BE2C (cell line): ENCODE results near the gene ETFB.

ENCODE experiments used
- DNase-seq: peaks from one replicate; pipeline ENCODE4 v3.0.0-alpha.2; 2020
- H3K27me3 ChIP-seq: fragments of 250-450 bp; sonication (Bioruptor Pico); 2 replicates; pipeline ENCODE4 v1.5.1; 2020; ENCODE audit warnings: mild to moderate bottlenecking
- H3K36me3 ChIP-seq: fragments of 250-450 bp; sonication (Bioruptor Pico); 2 replicates; pipeline ENCODE4 v1.5.1; 2020; ENCODE audit warnings: mild to moderate bottlenecking
- H3K4me1 ChIP-seq: fragments of 250-450 bp; sonication (Bioruptor Pico); 2 replicates; pipeline ENCODE4 v1.5.1; 2020
- H3K4me3 ChIP-seq: 2 replicates; pipeline ENCODE4 v1.5.1; 2011; ENCODE audit warnings: low read depth, low read length
- H3K9me3 ChIP-seq: fragments of 250-450 bp; sonication (Bioruptor Pico); 2 replicates; pipeline ENCODE4 v1.5.1; 2020
- CTCF ChIP-seq: IDR thresholded peaks from 2 replicates; pipeline ENCODE4 v1.5.1; 2012; ENCODE audit warnings: mild to moderate bottlenecking, low read depth, low read length

The ETFB gene

GRCh38 chr19:51317376-51317775 lies 48.8 kb downstream of the ETFB start:
- no peak overlapping the region for H3K4me3 ChIP-seq

GRCh38 chr19:51316688-51317087 lies 49.5 kb downstream of the ETFB start:
- no peaks in the 10 kb centered on the region for H3K9me3 ChIP-seq
- DNase-seq: no peak
- no peak for TF ChIP-seq CTCF
- no peaks in the 10 kb centered on the region for H3K27me3 ChIP-seq
- no peaks in the 10 kb centered on the region for H3K36me3 ChIP-seq
- no peak overlapping the region for H3K4me3 ChIP-seq
- 0 out of 2 replicates have a peak, but pooled peaks cover 3% of the 10 kb centered on the region for H3K4me1 ChIP-seq

More at GRCh38 chr19:51317376-51317775, 48.8 kb downstream of the ETFB start:
- Histone ChIP-seq H3K36me3 (no peaks in the 10 kb centered on the region), H3K9me3 (no peaks in the 10 kb centered on the region), H3K4me1 (0 out of 2 replicates have a peak, but pooled peaks cover 3% of the 10 kb centered on the region), H3K27me3 (no peaks in the 10 kb centered on the region)
- DNase-seq: no peak
- no peak for TF ChIP-seq CTCF

- no peak within 1 kb of the TSS for H3K4me3 ChIP-seq
- H3K27me3 ChIP-seq: peaks cover 10% of the 10 kb centered on the region; the same call in 1 of the 2 replicates
- no peak for TF ChIP-seq CTCF
- no peaks in the 10 kb centered on the region for H3K4me1 ChIP-seq
- H3K9me3 ChIP-seq: no peaks in the 10 kb centered on the region
- peak; percentile 40 for DNase-seq
- no peaks in the 10 kb centered on the region; the same call in 1 of the 2 replicates for H3K36me3 ChIP-seq
Measured at GRCh38 chr19:51311351-51312257, 54.6 kb downstream of the ETFB start, which contains the start of gene IGLON5. Gene IGLON5, plus strand, starts transcription at chr19:51311644. Its CDS starts 204 bp downstream, at chr19:51311848.

GRCh38 chr19:51305479-51305878 lies 60.7 kb downstream of the ETFB start:
- no peaks in the 10 kb centered on the region; the same call in 1 of the 2 replicates for H3K36me3 ChIP-seq
- H3K9me3 ChIP-seq: no peaks in the 10 kb centered on the region
- H3K27me3 ChIP-seq: peaks cover 10% of the 10 kb centered on the region; the same call in 1 of the 2 replicates
- no peak for DNase-seq
- H3K4me3 ChIP-seq: no peak overlapping the region
- no peaks in the 10 kb centered on the region for H3K4me1 ChIP-seq
- no peak for TF ChIP-seq CTCF

GRCh38 chr19:51301266-51301665 lies 64.9 kb downstream of the ETFB start:
- no peaks in the 10 kb centered on the region for H3K36me3 ChIP-seq
- no peaks in the 10 kb centered on the region for H3K4me1 ChIP-seq
- no peak for DNase-seq
- 0 out of 2 replicates have a peak, but pooled peaks cover 5% of the 10 kb centered on the region for H3K27me3 ChIP-seq
- no peaks in the 10 kb centered on the region for H3K9me3 ChIP-seq
- no peak for TF ChIP-seq CTCF
- H3K4me3 ChIP-seq: no peak overlapping the region

GRCh38 chr19:51297406-51297805 lies 68.8 kb downstream of the ETFB start:
- Histone ChIP-seq H3K4me1 (no peaks in the 10 kb centered on the region), H3K27me3 (0 out of 2 replicates have a peak, but pooled peaks cover 5% of the 10 kb centered on the region), H3K36me3 (no peaks in the 10 kb centered on the region), H3K9me3 (no peaks in the 10 kb centered on the region), H3K4me3 (no peak overlapping the region)
- TF ChIP-seq CTCF: no peak
- no peak for DNase-seq
